ENCODE data around the gene CCDC78.

GRCh38 chr16:730666-731509 lies 4.6 kb upstream of the CCDC78 start:
- TF ChIP-seq ATF3 (CRISPR knock-in tag; conservative IDR thresholded peaks at IDR 0.05) (no peak), ATF2 (CRISPR knock-in tag; IDR thresholded peaks at IDR 0.05; ENCODE audit: borderline replicate concordance, low read depth) (no peak), IRF1 (CRISPR knock-in tag; IDR thresholded peaks at IDR 0.05) (no peak)

Measured in WTC11 (cell line).